Measurements from ENCODE around the gene PITX3. TPM values are rescaled to one million over a fixed set of nuclear protein-coding genes. Genes with fewer than 3 reads are reported as not detected.

The PITX3 gene
- total and polyA plus RNA-seq, 9 of the 15 experiments (the other 6 are each of a cell fraction or from before 2014, with no cell fraction given): 0.30 to 0.98 (median 0.95) TPM; not detected in 6

GRCh38 chr10:102241444-102242117 lies at the start of gene PITX3 (continued):
- TF ChIP-seq ARID3A (IDR thresholded peaks at IDR 0.05; ENCODE audit: borderline replicate concordance, low read depth, low read length) (no peak), MBD1 (CRISPR knock-in tag; IDR thresholded peaks at IDR 0.05) (no peak), NR1H2 (CRISPR knock-in tag; IDR thresholded peaks at IDR 0.05) (no peak), NEUROD1 (IDR thresholded peaks at IDR 0.05; ENCODE audit: borderline replicate concordance, low read depth, low read length, partially characterized antibody) (peak; percentile 22), ZNF589 (CRISPR knock-in tag; IDR thresholded peaks at IDR 0.05; ENCODE audit: low read depth) (no peak), GTF2F1 (IDR thresholded peaks at IDR 0.05; ENCODE audit: low read depth, low read length) (no peak), SMAD2 (IDR thresholded peaks at IDR 0.05; ENCODE audit: low read depth, low read length) (no peak), PCBP2 (IDR thresholded peaks at IDR 0.05; ENCODE audit: low read depth, low read length, poor library complexity, severe bottlenecking) (no peak), ZNF76 (CRISPR knock-in tag; IDR thresholded peaks at IDR 0.05; ENCODE audit: borderline replicate concordance) (no peak), NFATC3 (IDR thresholded peaks at IDR 0.05) (no peak), SMARCE1 (IDR thresholded peaks at IDR 0.05) (no peak), ZNF75A (CRISPR knock-in tag; IDR thresholded peaks at IDR 0.05) (no peak), ZNF324 (CRISPR knock-in tag; IDR thresholded peaks at IDR 0.05) (no peak), L3MBTL2 (IDR thresholded peaks at IDR 0.05) (peak; percentile 80), FOS (IDR thresholded peaks at IDR 0.05; ENCODE audit: extremely low read depth, insufficient read length) (no peak), SMARCC2 (IDR thresholded peaks at IDR 0.05; ENCODE audit: low read depth) (no peak), SNIP1 (IDR thresholded peaks at IDR 0.05; ENCODE audit: low read depth) (no peak), ZNF408 (CRISPR knock-in tag; IDR thresholded peaks at IDR 0.05; ENCODE audit: low read depth) (no peak), CHD1 (IDR thresholded peaks at IDR 0.05; ENCODE audit: low read length) (no peak), CBFA2T3 (IDR thresholded peaks at IDR 0.05) (no peak), NR4A1 (CRISPR knock-in tag; IDR thresholded peaks at IDR 0.05) (no peak), NR4A1 (tag; IDR thresholded peaks at IDR 0.05) (no peak)
- TF ChIP-seq, protein P1, sequence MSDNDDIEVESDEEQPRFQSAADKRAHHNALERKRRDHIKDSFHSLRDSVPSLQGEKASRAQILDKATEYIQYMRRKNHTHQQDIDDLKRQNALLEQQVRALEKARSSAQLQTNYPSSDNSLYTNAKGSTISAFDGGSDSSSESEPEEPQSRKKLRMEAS (CRISPR knock-in tag; IDR thresholded peaks at IDR 0.05): peak; percentile 94
- TF ChIP-seq, protein P2, sequence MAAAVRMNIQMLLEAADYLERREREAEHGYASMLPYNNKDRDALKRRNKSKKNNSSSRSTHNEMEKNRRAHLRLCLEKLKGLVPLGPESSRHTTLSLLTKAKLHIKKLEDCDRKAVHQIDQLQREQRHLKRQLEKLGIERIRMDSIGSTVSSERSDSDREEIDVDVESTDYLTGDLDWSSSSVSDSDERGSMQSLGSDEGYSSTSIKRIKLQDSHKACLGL (CRISPR knock-in tag; IDR thresholded peaks at IDR 0.05; ENCODE audit: borderline replicate concordance, poor library complexity, severe bottlenecking): peak; percentile 47
